ENCODE results near the gene PAGR1. TPM values are rescaled to one million over a fixed set of nuclear protein-coding genes. Genes with fewer than 3 reads are reported as not detected.

The PAGR1 gene
- total and polyA plus RNA-seq, 2 of the 8 experiments (the other 6 are each of a cell fraction or from before 2014, with no cell fraction given): 35.4 to 56.4 TPM

DNA sequence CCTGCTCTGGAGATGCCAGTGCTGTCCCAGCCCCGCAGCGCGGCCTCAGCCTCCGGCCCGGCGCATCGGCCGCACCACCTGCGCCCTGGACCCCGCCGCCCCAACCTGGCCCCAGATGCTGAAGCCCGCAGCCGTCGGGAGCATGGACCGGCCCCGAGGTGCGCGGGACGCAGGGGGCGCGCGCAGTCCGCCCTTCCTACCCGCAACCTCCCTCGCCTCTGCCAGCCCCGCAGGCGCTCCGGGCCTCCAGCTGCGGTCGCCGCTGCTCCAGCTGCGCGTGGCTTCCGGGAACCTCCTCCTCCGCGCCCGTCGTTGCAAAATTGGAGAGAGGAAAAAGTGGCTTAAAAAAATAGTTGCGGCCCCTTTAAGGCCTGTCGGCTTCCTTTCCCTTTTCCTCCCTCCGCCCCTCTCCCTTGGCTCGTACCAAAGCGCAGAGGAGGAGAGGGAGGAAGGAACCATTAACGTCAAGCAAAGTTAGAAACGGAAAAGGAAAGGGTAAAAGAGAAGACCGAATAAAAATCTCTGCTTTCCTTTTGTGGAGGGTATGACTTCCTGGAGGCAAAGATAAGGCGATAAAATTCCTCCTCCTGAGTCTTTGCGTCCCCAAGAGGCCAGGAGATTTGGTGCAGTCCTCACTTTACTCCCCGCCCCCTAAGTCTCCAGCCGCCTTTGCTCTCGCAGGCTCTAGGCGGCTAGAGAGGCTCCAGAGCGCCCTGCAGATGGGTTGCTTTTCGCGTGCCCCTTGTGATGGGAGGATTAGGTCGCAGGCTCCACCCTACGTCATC, 47.1 kb downstream of the PAGR1 start, which contains the start of gene CDIPT (continued):
- TF ChIP-seq CHD7 (IDR thresholded peaks at IDR 0.05; ENCODE audit: insufficient replicate concordance, low read length): no peak
